SU-DHL-6 (cell line): Measurements from ENCODE around the gene MYOG.

ENCODE experiments used
- CTCF ChIP-seq: fragments of 200-600 bp; sonication (generic); IDR thresholded peaks from one replicate; pipeline ENCODE4 v1.5.1; 2017; ENCODE audit warnings: antibody characterized with exemption, mild to moderate bottlenecking, low read length, moderate library complexity; ENCODE audit not compliant: insufficient read depth, poor library complexity, severe bottlenecking
- EZH2phosphoT487 ChIP-seq: fragments of 200-600 bp; sonication (generic), shearing (Covaris generic); conservative IDR thresholded peaks from 2 replicates; pipeline ENCODE4 v1.6.1; 2018; ENCODE audit warnings: mild to moderate bottlenecking, antibody characterized with exemption, low read length, moderate library complexity, mixed read lengths

- no peak for TF ChIP-seq CTCF
- no peak for TF ChIP-seq EZH2phosphoT487
Measured at GRCh38 chr1:203043830-203044545, 41.8 kb downstream of the MYOG start.
